Measurements from ENCODE around the gene CSRNP3.

CSRNP3 gene

GRCh38 chr2:165536851-165537499 is 67.5 kb downstream of the CSRNP3 start:
- ChIA-PET CTCF (no interaction called here), POLR2A (ENCODE audit: low non-redundant PET) (no interaction called here)
- H3K27ac ChIP-seq, result no peak overlapping the region
- no peak for DNase-seq (ENCODE audit: low spot score)
- TF ChIP-seq, protein P1, sequence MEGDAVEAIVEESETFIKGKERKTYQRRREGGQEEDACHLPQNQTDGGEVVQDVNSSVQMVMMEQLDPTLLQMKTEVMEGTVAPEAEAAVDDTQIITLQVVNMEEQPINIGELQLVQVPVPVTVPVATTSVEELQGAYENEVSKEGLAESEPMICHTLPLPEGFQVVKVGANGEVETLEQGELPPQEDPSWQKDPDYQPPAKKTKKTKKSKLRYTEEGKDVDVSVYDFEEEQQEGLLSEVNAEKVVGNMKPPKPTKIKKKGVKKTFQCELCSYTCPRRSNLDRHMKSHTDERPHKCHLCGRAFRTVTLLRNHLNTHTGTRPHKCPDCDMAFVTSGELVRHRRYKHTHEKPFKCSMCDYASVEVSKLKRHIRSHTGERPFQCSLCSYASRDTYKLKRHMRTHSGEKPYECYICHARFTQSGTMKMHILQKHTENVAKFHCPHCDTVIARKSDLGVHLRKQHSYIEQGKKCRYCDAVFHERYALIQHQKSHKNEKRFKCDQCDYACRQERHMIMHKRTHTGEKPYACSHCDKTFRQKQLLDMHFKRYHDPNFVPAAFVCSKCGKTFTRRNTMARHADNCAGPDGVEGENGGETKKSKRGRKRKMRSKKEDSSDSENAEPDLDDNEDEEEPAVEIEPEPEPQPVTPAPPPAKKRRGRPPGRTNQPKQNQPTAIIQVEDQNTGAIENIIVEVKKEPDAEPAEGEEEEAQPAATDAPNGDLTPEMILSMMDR (conservative IDR thresholded peaks at IDR 0.05; ENCODE audit: low read depth), result no peak

GRCh38 chr2:165539985-165540384 is 70.5 kb downstream of the CSRNP3 start:
- CTCF ChIA-PET, result no interaction called here
- no peak overlapping the region for H3K27ac ChIP-seq
- TF ChIP-seq, protein P1 (conservative IDR thresholded peaks at IDR 0.05; ENCODE audit: low read depth), result no peak
- POLR2A ChIA-PET (ENCODE audit: low non-redundant PET), result no interaction called here
- no peak for DNase-seq (ENCODE audit: low spot score)

DNA sequence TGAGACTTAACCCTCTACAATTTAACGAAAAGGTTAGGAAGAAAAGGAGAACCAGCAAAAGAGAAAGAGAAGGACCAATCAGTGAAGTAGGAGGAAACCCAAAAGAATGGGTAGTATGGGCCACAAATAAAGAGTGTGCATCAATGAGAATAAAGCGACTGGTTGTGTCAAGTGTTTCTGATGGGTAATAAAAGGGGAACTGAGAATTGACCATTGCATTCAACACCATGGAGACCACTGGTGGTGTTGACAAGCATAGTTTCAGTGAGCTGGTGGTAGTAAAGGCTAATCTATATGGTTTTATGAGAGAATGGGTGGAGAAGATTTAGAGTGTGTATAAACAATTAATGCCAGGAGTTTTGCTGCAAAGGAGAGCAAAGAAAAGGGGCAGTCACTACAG is 75.4 kb downstream of the CSRNP3 start:
- TF ChIP-seq, protein P1 (conservative IDR thresholded peaks at IDR 0.05; ENCODE audit: low read depth), result no peak
- POLR2A ChIA-PET (ENCODE audit: low non-redundant PET), result no interaction called here

GRCh38 chr2:165547900-165548299 is 78.4 kb downstream of the CSRNP3 start:
- POLR2A ChIA-PET (ENCODE audit: low non-redundant PET), result no interaction called here

More for the DNA sequence above, 75.4 kb downstream of the CSRNP3 start:
- CTCF ChIA-PET, result no interaction called here
- DNase-seq (ENCODE audit: low spot score), result no peak
- no peak overlapping the region for H3K27ac ChIP-seq

DNA sequence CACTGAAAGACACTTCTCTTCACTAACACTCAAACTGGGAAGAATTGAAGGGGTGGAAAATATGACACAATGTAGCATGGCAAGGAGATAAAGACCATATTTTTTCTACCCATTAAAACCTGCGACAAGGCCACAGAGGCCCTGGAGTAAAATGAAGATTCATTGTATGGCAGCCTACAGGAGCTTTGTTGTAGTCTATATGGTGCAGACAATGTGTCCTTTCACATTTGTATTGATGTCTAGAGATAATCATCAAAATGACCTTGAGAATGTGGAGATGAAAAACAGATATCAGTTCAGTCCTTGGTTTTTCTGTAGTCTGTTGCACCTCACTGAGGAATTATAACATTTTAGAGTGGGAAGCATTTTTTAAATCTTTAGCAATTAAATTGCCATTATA is 80.1 kb downstream of the CSRNP3 start:
- no peak for DNase-seq (ENCODE audit: low spot score)
- CTCF ChIA-PET, result no interaction called here
- TF ChIP-seq, protein P1 (conservative IDR thresholded peaks at IDR 0.05; ENCODE audit: low read depth), result no peak
- POLR2A ChIA-PET (ENCODE audit: low non-redundant PET), result no interaction called here
- H3K27ac ChIP-seq, result no peak overlapping the region

More at GRCh38 chr2:165547900-165548299, 78.4 kb downstream of the CSRNP3 start:
- no peak overlapping the region for H3K27ac ChIP-seq
- no peak for DNase-seq (ENCODE audit: low spot score)
- TF ChIP-seq, protein P1 (conservative IDR thresholded peaks at IDR 0.05; ENCODE audit: low read depth), result no peak
- CTCF ChIA-PET, result no interaction called here

- no peak overlapping the region for H3K27ac ChIP-seq
- ChIA-PET CTCF (interaction anchor here (0.6 to 0.7 kb wide), 2 partner anchors 36 to 133 kb away, joined by 3 read pairs; no protein-coding TSS in a partner anchor), POLR2A (ENCODE audit: low non-redundant PET) (interaction anchor here (0.6 kb wide), 1 partner anchor 202 kb away, joined by 3 read pairs; no protein-coding TSS in a partner anchor)
- DNase-seq (ENCODE audit: low spot score), result no peak
- TF ChIP-seq, protein P1 (conservative IDR thresholded peaks at IDR 0.05; ENCODE audit: low read depth), result no peak
Measured at GRCh38 chr2:165558832-165559231, 89.3 kb downstream of the CSRNP3 start.

Measured in RWPE1 (cell line).